HG02642 (cell line): ENCODE measurements around the gene ATP8A1.
"Not testable (repeated sequence)": the region's sequence is repeated elsewhere in the genome, so short reads cannot be mapped to it uniquely, and the experiment has no call there.

Experiments used
- ATAC-seq: cut with Tn5 transposase; IDR thresholded peaks from one replicate; pipeline ENCODE4 v1.9.1; 2021; ENCODE audit warnings: mild to moderate bottlenecking; ENCODE audit not compliant: unreplicated experiment, poor library complexity

Gene ATP8A1

GRCh38 chr4:42656944-42657792, at the start of gene ATP8A1:
TSS of gene ATP8A1 (minus strand) at chr4:42657105. CDS start at chr4:42656873, 232 bp downstream.
- peak; percentile 79 for ATAC-seq

- no peak for ATAC-seq
Measured at GRCh38 chr4:42706086-42706485, 49.2 kb upstream of the ATP8A1 start.

- ATAC-seq, result no peak
Measured at GRCh38 chr4:42703813-42704212, 46.9 kb upstream of the ATP8A1 start.

GRCh38 chr4:42702895-42703294, 46.0 kb upstream of the ATP8A1 start:
- ATAC-seq, result no peak

GRCh38 chr4:42701780-42702179, 44.9 kb upstream of the ATP8A1 start:
- ATAC-seq, result not testable (repeated sequence)

GRCh38 chr4:42690537-42690936, 33.6 kb upstream of the ATP8A1 start:
- no peak for ATAC-seq

- ATAC-seq, result no peak
Measured at GRCh38 chr4:42683393-42683792, 26.5 kb upstream of the ATP8A1 start.

GRCh38 chr4:42678512-42678911, 21.6 kb upstream of the ATP8A1 start:
- no peak for ATAC-seq

- no peak for ATAC-seq
Measured at GRCh38 chr4:42676066-42676951, 19.4 kb upstream of the ATP8A1 start.

- no peak for ATAC-seq
Measured at GRCh38 chr4:42673082-42673425, 16.1 kb upstream of the ATP8A1 start.

- ATAC-seq, result no peak
Measured at GRCh38 chr4:42672359-42673081, 15.6 kb upstream of the ATP8A1 start.

- peak; percentile 92 for ATAC-seq
Measured at GRCh38 chr4:42671431-42672194, 14.7 kb upstream of the ATP8A1 start.

- ATAC-seq, result no peak
Measured at GRCh38 chr4:42658261-42658660, 1.4 kb upstream of the ATP8A1 start.

GRCh38 chr4:42656679-42656943, 294 bp downstream of the ATP8A1 start:
- no peak for ATAC-seq

GRCh38 chr4:42655921-42656678, 805 bp downstream of the ATP8A1 start:
- peak; percentile 23 for ATAC-seq

GRCh38 chr4:42655269-42655637, 1.7 kb downstream of the ATP8A1 start:
- ATAC-seq, result no peak

GRCh38 chr4:42654631-42655268, 2.2 kb downstream of the ATP8A1 start:
- ATAC-seq, result no peak

GRCh38 chr4:42653626-42654560, 3.0 kb downstream of the ATP8A1 start:
- no peak for ATAC-seq
